Cardiac septum (tissue), 1 donor: ENCODE measurements around the gene TNS3. TPM values are rescaled to one million over a fixed set of nuclear protein-coding genes. Genes with fewer than 3 reads are reported as not detected.
A peak's percentile ranks its signal among the peaks of the same experiment; 100 is the strongest.

Source experiments
- DNase-seq: peaks from one replicate; pipeline ENCODE4 v3.0.0-alpha.2; 2020; ENCODE audit warnings: low spot score
- intact Hi-C: fragments of 100-400 bp; cut with DNase I; formaldehyde crosslinking; loops from one replicate; pipeline ENCODE4 v1.14.0; 2022
- total RNA-seq: library from RNA; stranded (reverse); fragmentation: NEBNext Ultra II Directional; extraction: Animal tissue kit (Norgen Biotek cat#: 25700); gene quantifications from one replicate; pipeline ENCODE4 v1.2.1, GENCODE V29; 2021
- donor health status: DM: no; HTN: no; CAD: no.

The TNS3 gene
- total RNA-seq, 1 donor from 2014 or later = 29.0 TPM

- DNase-seq = peak; percentile 82
- intact Hi-C loops = loop anchor here (5.0 to 10.0 kb wide), 2 partner anchors 119 to 307 kb away; no protein-coding TSS in a partner anchor
These were observed 10.4 kb downstream of the TNS3 start for GRCh38 chr7:47571331-47572093.

GRCh38 chr7:47570649-47571050, 11.3 kb downstream of the TNS3 start:
- DNase-seq = no peak
- intact Hi-C loops = loop anchor here (5.0 to 10.0 kb wide), 2 partner anchors 118 to 306 kb away; no protein-coding TSS in a partner anchor

- intact Hi-C loops = no loop called here
- no peak for DNase-seq
These were observed 13.4 kb downstream of the TNS3 start for GRCh38 chr7:47568547-47568946.

- intact Hi-C loops = no loop called here
- DNase-seq = no peak
These were observed 13.9 kb downstream of the TNS3 start for GRCh38 chr7:47568056-47568455.

GRCh38 chr7:47565640-47566250, 16.2 kb downstream of the TNS3 start:
- no peak for DNase-seq
- intact Hi-C loops = no loop called here

GRCh38 chr7:47563521-47563920, 18.4 kb downstream of the TNS3 start:
- intact Hi-C loops = no loop called here
- DNase-seq = no peak

- intact Hi-C loops = no loop called here
These were observed 20.0 kb downstream of the TNS3 start for GRCh38 chr7:47561715-47562446.

GRCh38 chr7:47559306-47560220, 22.3 kb downstream of the TNS3 start:
- intact Hi-C loops = no loop called here
- DNase-seq = no peak

More at GRCh38 chr7:47561715-47562446, 20.0 kb downstream of the TNS3 start:
- DNase-seq = no peak

GRCh38 chr7:47557694-47558670, 23.9 kb downstream of the TNS3 start:
- intact Hi-C loops = no loop called here
- DNase-seq = no peak

- no peak for DNase-seq
- intact Hi-C loops = no loop called here
These were observed 24.6 kb downstream of the TNS3 start for GRCh38 chr7:47557317-47557693.

GRCh38 chr7:47556511-47557180, 25.3 kb downstream of the TNS3 start:
- DNase-seq = no peak
- intact Hi-C loops = no loop called here

- no peak for DNase-seq
- intact Hi-C loops = no loop called here
These were observed 28.6 kb downstream of the TNS3 start for GRCh38 chr7:47553309-47553708.

- DNase-seq = no peak
- intact Hi-C loops = no loop called here
These were observed 29.3 kb downstream of the TNS3 start for GRCh38 chr7:47552621-47553020.

- intact Hi-C loops = no loop called here
- no peak for DNase-seq
These were observed 30.1 kb downstream of the TNS3 start for GRCh38 chr7:47551668-47552440.

- intact Hi-C loops = no loop called here
- no peak for DNase-seq
These were observed 31.0 kb downstream of the TNS3 start for GRCh38 chr7:47550788-47551470.

- intact Hi-C loops = no loop called here
- DNase-seq = no peak
These were observed 32.0 kb downstream of the TNS3 start for GRCh38 chr7:47549916-47550315.

GRCh38 chr7:47549397-47549796, 32.5 kb downstream of the TNS3 start:
- intact Hi-C loops = no loop called here
- no peak for DNase-seq
